A549 (cell line): ENCODE results near the gene RNF220.

Experiments used
- EHMT2 ChIP-seq: fragments of 200-600 bp; sonication (generic); IDR thresholded peaks from 2 replicates; pipeline ENCODE4 v1.6.1; 2016; ENCODE audit warnings: antibody characterized with exemption, low read depth, mild to moderate bottlenecking, moderate library complexity
- EP300 ChIP-seq, 2 experiments: fragments of >200 bp; sonication (Bioruptor Twin); formaldehyde crosslinking; IDR thresholded peaks; 2 replicates in 1 of 2; 3 replicates in 1 of 2; pipeline ENCODE4 v1.6.1; 2016 to 2017
- NR3C1 ChIP-seq: fragments of >200 bp; sonication (Bioruptor Twin); formaldehyde crosslinking; IDR thresholded peaks from 3 replicates; pipeline ENCODE4 v1.6.1; 2017
- RAD21 ChIP-seq, 2 experiments: fragments of >200 bp in 1 of 2; sonication (Bioruptor Twin) in 1 of 2; formaldehyde crosslinking in 1 of 2; IDR thresholded peaks in 1 of 2; conservative IDR thresholded peaks in 1 of 2; 2 replicates in 1 of 2; 3 replicates in 1 of 2; pipeline ENCODE4 v1.6.1; 2012 to 2018; ENCODE audit warnings: inconsistent platforms in 1 of 2
- RCOR1 ChIP-seq: fragments of 150-350 bp; IDR thresholded peaks from 2 replicates; pipeline ENCODE4 v1.6.1; 2014; ENCODE audit warnings: antibody characterized with exemption, low read length, low read depth
- SMC3 ChIP-seq: fragments of >200 bp; sonication (Bioruptor Twin); formaldehyde crosslinking; IDR thresholded peaks from 3 replicates; pipeline ENCODE4 v1.6.1; 2018; ENCODE audit warnings: inconsistent platforms
- TF ChIP-seq, protein P1 (sequence below): fragments of >200 bp; sonication (Bioruptor Twin); formaldehyde crosslinking; IDR thresholded peaks from 3 replicates; pipeline ENCODE4 v1.5.1; 2016
- TF ChIP-seq, protein P2 (sequence below): fragments of 200-600 bp; sonication (generic); IDR thresholded peaks from 2 replicates; pipeline ENCODE4 v1.6.1; 2016; ENCODE audit warnings: antibody characterized with exemption, mild to moderate bottlenecking, moderate library complexity

DNA sequence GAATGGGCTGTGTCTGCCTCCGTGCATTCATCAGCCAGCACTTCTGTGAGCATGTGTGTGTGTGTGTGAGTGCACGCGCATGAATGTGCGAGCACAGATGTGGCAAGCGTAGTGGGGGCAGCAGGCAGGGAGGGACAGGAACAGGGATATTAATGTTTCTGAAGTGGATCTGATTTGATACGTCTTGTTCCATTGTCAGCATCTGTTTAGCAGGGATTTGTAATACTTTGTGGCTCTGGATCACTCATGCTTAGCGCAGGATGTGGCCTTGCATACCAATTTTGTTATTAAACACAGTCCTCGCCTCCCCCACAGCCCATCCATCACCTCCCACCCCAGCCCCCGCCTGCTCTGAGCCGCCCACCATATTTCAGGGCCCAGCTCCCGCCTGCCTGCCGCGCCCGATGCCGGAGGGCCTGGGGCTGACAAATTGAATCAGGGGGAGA is 216.8 kb downstream of the RNF220 start:
- TF ChIP-seq SMC3 = no peak
- TF ChIP-seq EHMT2 = no peak
- TF ChIP-seq, protein P1, sequence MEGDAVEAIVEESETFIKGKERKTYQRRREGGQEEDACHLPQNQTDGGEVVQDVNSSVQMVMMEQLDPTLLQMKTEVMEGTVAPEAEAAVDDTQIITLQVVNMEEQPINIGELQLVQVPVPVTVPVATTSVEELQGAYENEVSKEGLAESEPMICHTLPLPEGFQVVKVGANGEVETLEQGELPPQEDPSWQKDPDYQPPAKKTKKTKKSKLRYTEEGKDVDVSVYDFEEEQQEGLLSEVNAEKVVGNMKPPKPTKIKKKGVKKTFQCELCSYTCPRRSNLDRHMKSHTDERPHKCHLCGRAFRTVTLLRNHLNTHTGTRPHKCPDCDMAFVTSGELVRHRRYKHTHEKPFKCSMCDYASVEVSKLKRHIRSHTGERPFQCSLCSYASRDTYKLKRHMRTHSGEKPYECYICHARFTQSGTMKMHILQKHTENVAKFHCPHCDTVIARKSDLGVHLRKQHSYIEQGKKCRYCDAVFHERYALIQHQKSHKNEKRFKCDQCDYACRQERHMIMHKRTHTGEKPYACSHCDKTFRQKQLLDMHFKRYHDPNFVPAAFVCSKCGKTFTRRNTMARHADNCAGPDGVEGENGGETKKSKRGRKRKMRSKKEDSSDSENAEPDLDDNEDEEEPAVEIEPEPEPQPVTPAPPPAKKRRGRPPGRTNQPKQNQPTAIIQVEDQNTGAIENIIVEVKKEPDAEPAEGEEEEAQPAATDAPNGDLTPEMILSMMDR = no peak
- no peak for TF ChIP-seq RCOR1
- TF ChIP-seq EP300 (IDR thresholded peaks at IDR 0.05) = no peak
- TF ChIP-seq RAD21 (conservative IDR thresholded peaks at IDR 0.05 in 1 of 2, IDR thresholded peaks at IDR 0.05 in 1 of 2) = no peak
- TF ChIP-seq NR3C1 = no peak
- TF ChIP-seq, protein P2, sequence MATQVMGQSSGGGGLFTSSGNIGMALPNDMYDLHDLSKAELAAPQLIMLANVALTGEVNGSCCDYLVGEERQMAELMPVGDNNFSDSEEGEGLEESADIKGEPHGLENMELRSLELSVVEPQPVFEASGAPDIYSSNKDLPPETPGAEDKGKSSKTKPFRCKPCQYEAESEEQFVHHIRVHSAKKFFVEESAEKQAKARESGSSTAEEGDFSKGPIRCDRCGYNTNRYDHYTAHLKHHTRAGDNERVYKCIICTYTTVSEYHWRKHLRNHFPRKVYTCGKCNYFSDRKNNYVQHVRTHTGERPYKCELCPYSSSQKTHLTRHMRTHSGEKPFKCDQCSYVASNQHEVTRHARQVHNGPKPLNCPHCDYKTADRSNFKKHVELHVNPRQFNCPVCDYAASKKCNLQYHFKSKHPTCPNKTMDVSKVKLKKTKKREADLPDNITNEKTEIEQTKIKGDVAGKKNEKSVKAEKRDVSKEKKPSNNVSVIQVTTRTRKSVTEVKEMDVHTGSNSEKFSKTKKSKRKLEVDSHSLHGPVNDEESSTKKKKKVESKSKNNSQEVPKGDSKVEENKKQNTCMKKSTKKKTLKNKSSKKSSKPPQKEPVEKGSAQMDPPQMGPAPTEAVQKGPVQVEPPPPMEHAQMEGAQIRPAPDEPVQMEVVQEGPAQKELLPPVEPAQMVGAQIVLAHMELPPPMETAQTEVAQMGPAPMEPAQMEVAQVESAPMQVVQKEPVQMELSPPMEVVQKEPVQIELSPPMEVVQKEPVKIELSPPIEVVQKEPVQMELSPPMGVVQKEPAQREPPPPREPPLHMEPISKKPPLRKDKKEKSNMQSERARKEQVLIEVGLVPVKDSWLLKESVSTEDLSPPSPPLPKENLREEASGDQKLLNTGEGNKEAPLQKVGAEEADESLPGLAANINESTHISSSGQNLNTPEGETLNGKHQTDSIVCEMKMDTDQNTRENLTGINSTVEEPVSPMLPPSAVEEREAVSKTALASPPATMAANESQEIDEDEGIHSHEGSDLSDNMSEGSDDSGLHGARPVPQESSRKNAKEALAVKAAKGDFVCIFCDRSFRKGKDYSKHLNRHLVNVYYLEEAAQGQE = no peak
